HCT116 (cell line): ENCODE measurements around the gene FAM168A. TPM values are rescaled to one million over a fixed set of nuclear protein-coding genes. Genes with fewer than 3 reads are reported as not detected.

Experiments
- ATAC-seq: fragments of 200-7000 bp; cut with Tn5 transposase; 2 replicates; pipeline ENCODE4 v1.9.1; 2020; ENCODE audit warnings: mild to moderate bottlenecking, moderate library complexity
- BruUV-seq: library from RNA; stranded (reverse); fragments of 400-500 nt; replicated peaks from 2 replicates; lab custom pipeline; 2021; lab: Mats Ljungman, UMichigan
- CTCF ChIA-PET: fragments of 300-600 bp; sonication (Branson Sonifier 250); formaldehyde crosslinking; loops from one replicate; lab custom pipeline; 2021; ENCODE audit warnings: antibody characterized with exemption; lab: Charles Lee
- POLR2A ChIA-PET: fragments of 300-600, 350-600 bp; sonication (Branson Sonifier 250); formaldehyde crosslinking; loops from one replicate; lab custom pipeline; 2021; ENCODE audit warnings: antibody characterized with exemption; lab: Charles Lee
- RAD21 ChIA-PET, 2 experiments: fragments of 300-600 bp; sonication (Branson Sonifier 250); formaldehyde crosslinking; loops; one replicate each; lab custom pipeline; 2023; ENCODE audit warnings: low total read pairs in 2 of 2; ENCODE audit not compliant: uncharacterized antibody in 2 of 2, unreplicated experiment in 2 of 2, low non-redundant PET in 1 of 2; lab: Charles Lee
- DNase-seq: peaks from one replicate; pipeline ENCODE4 v3.0.0-alpha.2; 2010; ENCODE audit warnings: low read depth, low spot score
- H2AFZ ChIP-seq: fragments of 200-600 bp; shearing (Covaris generic), sonication (generic); 2 replicates; pipeline ENCODE4 v1.6.1; 2017; ENCODE audit warnings: low read depth, mixed run types, mixed read lengths, antibody characterized with exemption, low read length; ENCODE audit not compliant: poor library complexity, severe bottlenecking
- H3K27ac ChIP-seq: 2 replicates; pipeline ENCODE4 v1.5.1; 2012; ENCODE audit warnings: low read depth, low read length
- H3K27me3 ChIP-seq: fragments of 200-600 bp; sonication (generic); 2 replicates; pipeline ENCODE4 v1.6.1; 2016; ENCODE audit warnings: mixed run types, low read length, mixed read lengths; ENCODE audit not compliant: insufficient read depth
- H3K36me3 ChIP-seq, 2 experiments: fragments of 200-500 bp in 1 of 2; fragments of 200-600 bp in 1 of 2; sonication (Bioruptor generic) in 1 of 2; sonication (generic) in 1 of 2; 2 replicates each; pipeline versions ENCODE4 v1.5.1 to v1.6.1; 2014 to 2016; ENCODE audit warnings: low read length in 2 of 2, inconsistent platforms in 1 of 2, mixed read lengths in 1 of 2, mixed run types in 1 of 2; ENCODE audit not compliant: insufficient read depth in 2 of 2, control insufficient read depth in 1 of 2
- H3K4me1 ChIP-seq, 2 experiments: fragments of 200-600 bp in 1 of 2; sonication (generic) in 1 of 2; 2 replicates each; pipeline versions ENCODE4 v1.5.1 to v1.6.1; 2012 to 2017; ENCODE audit warnings: low read length in 2 of 2, inconsistent platforms in 1 of 2, mild to moderate bottlenecking in 1 of 2, mixed read lengths in 1 of 2, mixed run types in 1 of 2, moderate library complexity in 1 of 2; ENCODE audit not compliant: insufficient read depth in 2 of 2, control insufficient read depth in 1 of 2
- H3K4me2 ChIP-seq: fragments of 200-600 bp; sonication (generic); 2 replicates; pipeline ENCODE4 v1.6.1; 2017; ENCODE audit warnings: mixed run types, low read length, mixed read lengths
- H3K4me3 ChIP-seq, 2 experiments: fragments of 200-600 bp in 1 of 2; sonication (generic) in 1 of 2; replicated peaks in 1 of 2; 2 replicates each; pipeline ENCODE4 v1.5.1; 2011 to 2016; ENCODE audit warnings: low read length in 2 of 2, control low read depth in 1 of 2, low read depth in 1 of 2, mild to moderate bottlenecking in 1 of 2, mixed read lengths in 1 of 2, mixed run types in 1 of 2
- H3K79me2 ChIP-seq: fragments of 200-600 bp; sonication (generic); 2 replicates; pipeline ENCODE4 v1.6.1; 2017; ENCODE audit warnings: mild to moderate bottlenecking, mixed run types, low read length, moderate library complexity, mixed read lengths; ENCODE audit not compliant: insufficient read depth
- H3K9ac ChIP-seq: fragments of 200-600 bp; sonication (generic); 2 replicates; pipeline ENCODE4 v1.6.1; 2016; ENCODE audit warnings: low read length, mixed read lengths
- H3K9me2 ChIP-seq: fragments of 200-600 bp; sonication (generic), shearing (Covaris generic); 2 replicates; pipeline ENCODE4 v1.6.1; 2017; ENCODE audit warnings: mixed run types, mild to moderate bottlenecking, moderate library complexity; ENCODE audit not compliant: insufficient read depth
- H3K9me3 ChIP-seq, 2 experiments: fragments of 200-500 bp in 1 of 2; fragments of 200-600 bp in 1 of 2; sonication (Bioruptor generic) in 1 of 2; sonication (generic) in 1 of 2; 2 replicates each; pipeline ENCODE4 v1.6.1; 2014 to 2017; ENCODE audit warnings: low read length in 2 of 2, mixed read lengths in 2 of 2, inconsistent platforms in 1 of 2, low read depth in 1 of 2, mild to moderate bottlenecking in 1 of 2, mixed run types in 1 of 2, moderate library complexity in 1 of 2; ENCODE audit not compliant: control insufficient read depth in 1 of 2, insufficient read depth in 1 of 2
- H4K20me1 ChIP-seq: fragments of 200-600 bp; sonication (generic), shearing (Covaris generic); 2 replicates; pipeline ENCODE4 v1.6.1; 2017; ENCODE audit warnings: mixed run types, mild to moderate bottlenecking, moderate library complexity; ENCODE audit not compliant: insufficient read depth
- CEBPB ChIP-seq: IDR thresholded peaks from 2 replicates; pipeline ENCODE4 v1.6.1; 2012; ENCODE audit warnings: low read depth
- ELF1 ChIP-seq: IDR thresholded peaks from 2 replicates; pipeline ENCODE4 v1.6.1; 2012; ENCODE audit warnings: low read depth, borderline replicate concordance
- EZH2 ChIP-seq: fragments of 200-600 bp; sonication (generic); IDR thresholded peaks from 2 replicates; pipeline ENCODE4 v1.6.1; 2017; ENCODE audit warnings: antibody characterized with exemption, mixed run types
- JUND ChIP-seq: IDR thresholded peaks from 2 replicates; pipeline ENCODE4 v1.6.1; 2012
- POLR2A ChIP-seq: IDR thresholded peaks from 2 replicates; pipeline ENCODE4 v1.7.0; 2011; ENCODE audit warnings: borderline replicate concordance; ENCODE audit not compliant: insufficient read depth, insufficient read length; ENCODE audit errors: extremely low read depth
- POLR2AphosphoS5 ChIP-seq: IDR thresholded peaks from 2 replicates; pipeline ENCODE4 v1.6.1; 2011; ENCODE audit warnings: mild to moderate bottlenecking, low read depth, low read length, moderate library complexity
- SP1 ChIP-seq: IDR thresholded peaks from 2 replicates; pipeline ENCODE4 v1.6.1; 2012; ENCODE audit warnings: low read depth
- SRF ChIP-seq: IDR thresholded peaks from 2 replicates; pipeline ENCODE4 v1.6.1; 2012; ENCODE audit warnings: low read depth
- ZFX ChIP-seq: fragments of 450-650 bp; IDR thresholded peaks from 2 replicates; pipeline ENCODE4 v1.6.1; 2017
- ZNF274 ChIP-seq: fragments of 200-500 bp; sonication (Bioruptor generic); IDR thresholded peaks from 2 replicates; pipeline ENCODE4 v1.6.1; 2014; ENCODE audit warnings: mild to moderate bottlenecking, low read depth, low read length, inconsistent platforms
- intact Hi-C: fragments of 100-400 bp; cut with micrococcal nuclease; formaldehyde crosslinking; loops from 2 replicates; pipeline ENCODE4 v1.10.0; 2022
- total RNA-seq: library from RNA; stranded (reverse); gene quantifications from one replicate; pipeline ENCODE4 v1.2.1, GENCODE V29; 2021; ENCODE audit not compliant: unreplicated experiment
- TF ChIP-seq, protein P1 (sequence below): IDR thresholded peaks from 2 replicates; pipeline ENCODE4 v1.6.1; 2011; ENCODE audit warnings: mild to moderate bottlenecking, low read length, moderate library complexity; ENCODE audit not compliant: insufficient replicate concordance; ENCODE audit errors: extremely low read depth

FAM168A gene
- total RNA-seq, 1 experiment from 2014 or later, result 31.5 TPM

- Histone ChIP-seq H4K20me1 (no peaks in the 10 kb centered on the region), H3K9ac (no peak overlapping the region), H3K9me3 (no peaks in the 10 kb centered on the region), H2AFZ (no peak overlapping the region), H3K36me3 (no peaks in the 10 kb centered on the region), H3K4me2 (no peak overlapping the region), H3K27me3 (no peaks in the 10 kb centered on the region), H3K27ac (no peak overlapping the region), H3K9me2 (no peaks in the 10 kb centered on the region), H3K79me2 (no peaks in the 10 kb centered on the region), H3K4me1 (peaks cover 19 to 22% of the 10 kb centered on the region in 2 experiments), H3K4me3 (no peak overlapping the region)
- DNase-seq (no peak), ATAC-seq (no peak)
- intact Hi-C loops, result no loop called here
- TF ChIP-seq POLR2A (no peak), SP1 (no peak), CEBPB (no peak), POLR2AphosphoS5 (no peak), ZFX (no peak), EZH2 (no peak), ELF1 (no peak), SRF (no peak)
- BruUV-seq, result no TSS peak
- RAD21 ChIA-PET, result no interaction called here
- CTCF ChIA-PET, result no interaction called here
- POLR2A ChIA-PET, result no interaction called here
Observed at GRCh38 chr11:73498343-73498742, 99.6 kb downstream of the FAM168A start.

DNA sequence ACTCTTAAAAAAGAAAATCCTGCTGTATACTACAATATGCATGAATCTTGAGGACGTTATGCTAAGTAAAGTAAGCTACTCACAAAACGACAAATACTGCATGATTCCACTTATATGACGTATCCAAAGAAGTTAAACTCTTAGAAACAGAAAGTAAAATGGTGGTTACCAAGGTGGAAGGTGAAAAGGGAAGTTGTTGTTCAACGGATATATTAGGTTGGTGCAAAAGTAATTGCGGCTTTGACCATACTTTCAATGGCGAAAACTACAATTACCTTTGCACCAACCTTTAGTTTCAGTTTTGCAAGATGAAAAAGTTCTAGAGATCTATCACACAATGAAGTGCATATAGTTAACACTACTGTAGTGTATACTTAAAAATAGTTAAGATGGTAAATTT, 101.8 kb downstream of the FAM168A start:
- DNase-seq, result no peak
- H2AFZ ChIP-seq, result no peak overlapping the region
- no peak overlapping the region for H3K27ac ChIP-seq
- no peak for ATAC-seq
- H3K4me2 ChIP-seq, result no peak overlapping the region
- no peaks in the 10 kb centered on the region for H4K20me1 ChIP-seq
- H3K36me3 ChIP-seq, result no peaks in the 10 kb centered on the region
- RAD21 ChIA-PET, result no interaction called here
- H3K27me3 ChIP-seq, result no peaks in the 10 kb centered on the region
- no TSS peak for BruUV-seq
- TF ChIP-seq JUND (no peak), ELF1 (no peak), EZH2 (no peak), ZNF274 (no peak)
- TF ChIP-seq, protein P1, sequence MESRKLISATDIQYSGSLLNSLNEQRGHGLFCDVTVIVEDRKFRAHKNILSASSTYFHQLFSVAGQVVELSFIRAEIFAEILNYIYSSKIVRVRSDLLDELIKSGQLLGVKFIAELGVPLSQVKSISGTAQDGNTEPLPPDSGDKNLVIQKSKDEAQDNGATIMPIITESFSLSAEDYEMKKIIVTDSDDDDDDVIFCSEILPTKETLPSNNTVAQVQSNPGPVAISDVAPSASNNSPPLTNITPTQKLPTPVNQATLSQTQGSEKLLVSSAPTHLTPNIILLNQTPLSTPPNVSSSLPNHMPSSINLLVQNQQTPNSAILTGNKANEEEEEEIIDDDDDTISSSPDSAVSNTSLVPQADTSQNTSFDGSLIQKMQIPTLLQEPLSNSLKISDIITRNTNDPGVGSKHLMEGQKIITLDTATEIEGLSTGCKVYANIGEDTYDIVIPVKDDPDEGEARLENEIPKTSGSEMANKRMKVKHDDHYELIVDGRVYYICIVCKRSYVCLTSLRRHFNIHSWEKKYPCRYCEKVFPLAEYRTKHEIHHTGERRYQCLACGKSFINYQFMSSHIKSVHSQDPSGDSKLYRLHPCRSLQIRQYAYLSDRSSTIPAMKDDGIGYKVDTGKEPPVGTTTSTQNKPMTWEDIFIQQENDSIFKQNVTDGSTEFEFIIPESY, result no peak
- TF ChIP-seq, all 23 proteins: peak for 0
- intact Hi-C loops, result no loop called here
- POLR2A ChIA-PET, result no interaction called here
- Histone ChIP-seq H3K4me3 (no peak overlapping the region), H3K9me2 (no peaks in the 10 kb centered on the region), H3K79me2 (no peaks in the 10 kb centered on the region), H3K9me3 (no peaks in the 10 kb centered on the region), H3K9ac (no peak overlapping the region), H3K4me1 (peaks cover 19 to 26% of the 10 kb centered on the region in 2 experiments)
- CTCF ChIA-PET, result no interaction called here
